ENCODE data around the gene MGLL. TPM values are rescaled to one million over a fixed set of nuclear protein-coding genes. Genes with fewer than 3 reads are reported as not detected.
"Not testable (repeated sequence)": the region's sequence is repeated elsewhere in the genome, so short reads cannot be mapped to it uniquely, and the experiment has no call there.

Gene MGLL
- total RNA-seq, 1 experiment from 2014 or later = 6.8 TPM

GRCh38 chr3:127706785-127707351, 115.4 kb downstream of the MGLL start (continued):
- TF ChIP-seq ATF3 (IDR thresholded peaks at IDR 0.05) (no peak), SIN3A (IDR thresholded peaks at IDR 0.05; ENCODE audit: low read depth) (no peak), JUND (IDR thresholded peaks at IDR 0.05) (no peak), POLR2A (IDR thresholded peaks at IDR 0.05; ENCODE audit: borderline replicate concordance, extremely low read depth, insufficient read depth, insufficient read length) (no peak), EGR1 (IDR thresholded peaks at IDR 0.05; ENCODE audit: low read depth) (no peak), CTCF (IDR thresholded peaks at IDR 0.05 in 2 of 3, conservative IDR thresholded peaks at IDR 0.05 in 1 of 3; ENCODE audit: borderline replicate concordance in 1 of 3, insufficient read depth in 1 of 3, low read depth in 2 of 3, low read length in 2 of 3) (no peak)

- Histone ChIP-seq H3K4me1 (ENCODE audit: control insufficient read depth in 1 of 2, insufficient read depth in 2 of 2, low read length in 2 of 2) (peaks cover 0 to 8% of the 10 kb centered on the region in 2 experiments; a peak in 1 of 4 replicates), H3K9ac (ENCODE audit: low read length) (no peak overlapping the region), H3K9me2 (ENCODE audit: insufficient read depth) (no peaks in the 10 kb centered on the region), H3K27me3 (ENCODE audit: insufficient read depth, low read length) (no peaks in the 10 kb centered on the region), H3K4me3 (replicated peaks in 1 of 2; ENCODE audit: low read depth in 1 of 2, low read length in 2 of 2) (no peak overlapping the region), H4K20me1 (ENCODE audit: insufficient read depth) (no peaks in the 10 kb centered on the region), H3K36me3 (ENCODE audit: control insufficient read depth in 1 of 2, insufficient read depth in 2 of 2, low read length in 2 of 2) (no peaks in the 10 kb centered on the region), H3K4me2 (ENCODE audit: low read length) (no peak overlapping the region), H3K9me3 (ENCODE audit: control insufficient read depth in 1 of 2, insufficient read depth in 1 of 2, low read depth in 1 of 2, low read length in 2 of 2) (0 out of 4 replicates have a peak, but pooled peaks cover 0 to 5% of the 10 kb centered on the region in 2 experiments), H2AFZ (ENCODE audit: low read depth, low read length, poor library complexity, severe bottlenecking) (no peak overlapping the region), H3K27ac (ENCODE audit: low read depth, low read length) (no peak overlapping the region), H3K79me2 (ENCODE audit: insufficient read depth, low read length) (no peaks in the 10 kb centered on the region)
- CTCF ChIA-PET = interaction anchor here (1.0 kb wide), 1 partner anchor 10 kb away, joined by 4 read pairs; no protein-coding TSS in a partner anchor
- BruUV-seq (replicated peaks) = no TSS peak
- intact Hi-C loops (cut with micrococcal nuclease) = no loop called here
- TF ChIP-seq SRF (IDR thresholded peaks at IDR 0.05; ENCODE audit: low read depth) = no peak
- TF ChIP-seq EZH2phosphoT487 (IDR thresholded peaks at IDR 0.05; ENCODE audit: borderline replicate concordance) = no peak
- ATAC-seq (no peak), DNase-seq (ENCODE audit: low read depth, low spot score) (no peak)
- POLR2A ChIA-PET = interaction anchor here (1.4 kb wide), 1 partner anchor 9 kb away, joined by 4 read pairs; no protein-coding TSS in a partner anchor
- RAD21 ChIA-PET (ENCODE audit: low non-redundant PET in 1 of 2, low total read pairs in 2 of 2, uncharacterized antibody in 2 of 2, unreplicated experiment in 2 of 2) = no interaction called here
Measured at GRCh38 chr3:127706312-127706711, 116.0 kb downstream of the MGLL start.

GRCh38 chr3:127704840-127705239, 117.5 kb downstream of the MGLL start:
- H3K9me3 ChIP-seq (ENCODE audit: control insufficient read depth in 1 of 2, insufficient read depth in 1 of 2, low read depth in 1 of 2, low read length in 2 of 2); H4K20me1 ChIP-seq (ENCODE audit: insufficient read depth); CTCF ChIA-PET; DNase-seq (ENCODE audit: low read depth, low spot score); BruUV-seq (replicated peaks); H3K36me3 ChIP-seq (ENCODE audit: control insufficient read depth in 1 of 2, insufficient read depth in 2 of 2, low read length in 2 of 2); H3K4me1 ChIP-seq (ENCODE audit: control insufficient read depth in 1 of 2, insufficient read depth in 2 of 2, low read length in 2 of 2); RAD21 ChIA-PET (ENCODE audit: low non-redundant PET in 1 of 2, low total read pairs in 2 of 2, uncharacterized antibody in 2 of 2, unreplicated experiment in 2 of 2); ATAC-seq; intact Hi-C loops (cut with micrococcal nuclease); H3K4me3 ChIP-seq (replicated peaks in 1 of 2; ENCODE audit: low read depth in 1 of 2, low read length in 2 of 2); H3K27me3 ChIP-seq (ENCODE audit: insufficient read depth, low read length); H2AFZ ChIP-seq (ENCODE audit: low read depth, low read length, poor library complexity, severe bottlenecking); H3K4me2 ChIP-seq (ENCODE audit: low read length); H3K27ac ChIP-seq (ENCODE audit: low read depth, low read length); POLR2A ChIA-PET; H3K9me2 ChIP-seq (ENCODE audit: insufficient read depth); H3K79me2 ChIP-seq (ENCODE audit: insufficient read depth, low read length); H3K9ac ChIP-seq (ENCODE audit: low read length): not testable (repeated sequence)
